ENCODE results near the gene MIPOL1. TPM values are rescaled to one million over a fixed set of nuclear protein-coding genes. Genes with fewer than 3 reads are reported as not detected.

MIPOL1 gene
- total and polyA plus RNA-seq, 2 of the 13 experiments (the other 11 are each of a cell fraction or from before 2014, with no cell fraction given), result 8.6 to 34.2 TPM

GRCh38 chr14:37594971-37595808 lies 397.5 kb downstream of the MIPOL1 start, which contains the start of the genes FOXA1 and TTC6 (continued):
- TF ChIP-seq REST (IDR thresholded peaks at IDR 0.05; ENCODE audit: borderline replicate concordance in 1 of 2, low read depth in 1 of 2, low read length in 2 of 2) (peak in 1 of 2 experiments; percentile 68; a peak in 1 of 4 replicates), ZNF205 (CRISPR knock-in tag; IDR thresholded peaks at IDR 0.05) (no peak; the same call in 1 of the 2 replicates), PHB2 (IDR thresholded peaks at IDR 0.05; ENCODE audit: partially characterized antibody) (no peak), TAF1 (CRISPR knock-in tag; IDR thresholded peaks at IDR 0.05) (peak; percentile 84), SMARCC2 (IDR thresholded peaks at IDR 0.05) (no peak)

DNA sequence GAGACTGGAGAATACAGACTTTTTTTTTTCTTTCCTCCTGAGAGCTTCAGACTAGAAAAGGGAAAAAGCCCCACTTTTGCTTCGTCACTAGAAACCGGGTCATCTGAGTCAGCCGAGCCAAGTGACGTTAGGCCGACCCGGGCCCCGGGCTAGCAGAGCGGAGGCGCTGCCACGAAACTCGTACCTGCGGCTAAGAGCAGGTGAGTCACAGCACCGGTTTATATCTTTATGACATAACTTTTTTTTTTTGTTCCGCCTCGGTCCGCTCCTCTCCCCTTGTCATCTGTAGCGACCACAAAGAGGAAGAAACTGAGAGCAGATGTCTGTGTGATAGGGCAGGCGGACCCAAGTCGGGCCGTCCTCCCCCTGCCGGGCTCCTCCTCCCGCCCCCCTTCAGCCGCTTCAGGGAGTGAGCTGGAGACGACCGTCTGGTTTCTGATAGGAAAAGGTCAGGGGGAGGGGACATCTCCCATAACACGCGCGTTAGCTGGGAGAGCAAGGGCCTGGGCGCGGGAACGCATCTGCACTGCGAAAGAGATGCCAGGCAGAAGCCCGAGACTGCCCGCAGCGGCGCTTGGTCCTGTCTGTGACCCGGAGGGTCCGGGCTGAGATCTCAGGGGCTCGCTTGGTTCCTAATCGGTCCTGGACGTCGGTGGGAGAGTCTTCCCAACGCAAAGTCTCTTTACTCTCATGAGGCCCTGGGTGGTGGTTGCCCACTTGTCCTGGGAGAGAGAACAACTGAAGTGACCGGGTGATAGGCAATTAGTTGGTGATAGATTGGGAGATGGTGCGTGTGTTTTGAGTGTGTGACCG lies 398.3 kb downstream of the MIPOL1 start:
- Histone ChIP-seq H3K9ac (ENCODE audit: insufficient read depth, low read depth, low read length) (peak overlapping the region; percentile 94), H3K27me3 (ENCODE audit: control insufficient read depth in 1 of 2, insufficient read depth in 2 of 2, low read length in 2 of 2) (no peaks in the 10 kb centered on the region; a peak in 1 of 5 replicates), H3K27ac (ENCODE audit: extremely low read length, insufficient read depth, low read length) (peak overlapping the region; percentile 96), H3K36me3 (replicated peaks in 1 of 2; ENCODE audit: control insufficient read depth in 1 of 2, insufficient read depth in 2 of 2, low read length in 2 of 2) (peaks cover 13 to 14% of the 10 kb centered on the region in 2 experiments; a peak in 4 of 5 replicates), H3K4me2 (ENCODE audit: low read depth, low read length) (peak overlapping the region; percentile 92), H3K4me3 (replicated peaks in 1 of 3; ENCODE audit: insufficient read depth in 1 of 3, low read depth in 2 of 3, low read length in 3 of 3) (peak overlapping the region; percentile 87 to 96 (median 95)), H2AFZ (ENCODE audit: low read length) (peak overlapping the region; percentile 66), H3K4me1 (ENCODE audit: insufficient read depth, low read length) (peaks cover 38% of the 10 kb centered on the region), H3K9me3 (ENCODE audit: low read length) (no peaks in the 10 kb centered on the region), H4K20me1 (ENCODE audit: insufficient read depth, low read length) (no peaks in the 10 kb centered on the region), H3K79me2 (ENCODE audit: insufficient read depth, low read length) (peaks cover 65% of the 10 kb centered on the region)
- CTCF ChIA-PET (ENCODE audit: low intra/inter-chr PET ratio, low total read pairs), result interaction anchor here (1.5 to 3.3 kb wide), 2 partner anchors 279 to 350 kb away, joined by 3 to 51 read pairs; no protein-coding TSS in a partner anchor
- intact Hi-C loops (cut with micrococcal nuclease; ENCODE audit: unreplicated experiment), result loop anchor here (1.0 to 2.0 kb wide), 6 partner anchors 49 to 269 kb away; no protein-coding TSS in a partner anchor
- peak; percentile 99 for DNase-seq (ENCODE audit: low spot score)
- FAIRE-seq, result peak; percentile 82
- in situ Hi-C loops (cut with HindIII; ENCODE audit: extremely low pct_ligation_motif_present, low pct_unique_long_range_greater_than_20kb), result no loop called here
- ATAC-seq, result peak; percentile 80
- POLR2A ChIA-PET, result interaction anchor here (0.5 to 3.3 kb wide), 35 partner anchors 9 to 1506 kb away, joined by 3 to 48 read pairs (median 8); no protein-coding TSS in a partner anchor
- WGBS (ENCODE audit: low lambda C conversion rate), result 1% methylated on average over 46 of the region's 46 CpGs
- BruUV-seq (replicated peaks), result TSS peak; percentile 74
- no peak for TF ChIP-seq NBN (conservative IDR thresholded peaks at IDR 0.05)
- peak; percentile 25; the same call in 1 of the 2 replicates for TF ChIP-seq ZNF660 (CRISPR knock-in tag; IDR thresholded peaks at IDR 0.05; ENCODE audit: borderline replicate concordance, low read depth)
- TF ChIP-seq, protein P1, sequence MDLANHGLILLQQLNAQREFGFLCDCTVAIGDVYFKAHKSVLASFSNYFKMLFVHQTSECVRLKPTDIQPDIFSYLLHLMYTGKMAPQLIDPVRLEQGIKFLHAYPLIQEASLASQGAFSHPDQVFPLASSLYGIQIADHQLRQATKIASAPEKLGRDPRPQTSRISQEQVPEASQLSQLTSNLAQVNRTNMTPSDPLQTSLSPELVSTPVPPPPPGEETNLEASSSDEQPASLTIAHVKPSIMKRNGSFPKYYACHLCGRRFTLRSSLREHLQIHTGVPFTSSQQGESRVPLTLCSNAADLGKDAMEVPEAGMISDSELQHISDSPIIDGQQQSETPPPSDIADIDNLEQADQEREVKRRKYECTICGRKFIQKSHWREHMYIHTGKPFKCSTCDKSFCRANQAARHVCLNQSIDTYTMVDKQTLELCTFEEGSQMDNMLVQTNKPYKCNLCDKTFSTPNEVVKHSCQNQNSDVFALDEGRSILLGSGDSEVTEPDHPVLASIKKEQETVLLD (CRISPR knock-in tag; IDR thresholded peaks at IDR 0.05; ENCODE audit: low read depth), result no peak
- TF ChIP-seq SOX6 (IDR thresholded peaks at IDR 0.05), result no peak
- peak; percentile 56; the same call in 1 of the 2 replicates for TF ChIP-seq SOX6 (CRISPR knock-in tag; IDR thresholded peaks at IDR 0.05)
- no peak for TF ChIP-seq JDP2 (CRISPR knock-in tag; IDR thresholded peaks at IDR 0.05; ENCODE audit: borderline replicate concordance)
- peak; percentile 37 for TF ChIP-seq SIX4 (CRISPR knock-in tag; IDR thresholded peaks at IDR 0.05)
- TF ChIP-seq AGO1 (IDR thresholded peaks at IDR 0.05; ENCODE audit: low read depth, low read length, poor library complexity, severe bottlenecking), result peak; percentile 54
- peak; percentile 86 for TF ChIP-seq ZNF883 (CRISPR knock-in tag; IDR thresholded peaks at IDR 0.05; ENCODE audit: not compliant biosample characterization)
- TF ChIP-seq ZNF567 (CRISPR knock-in tag; IDR thresholded peaks at IDR 0.05; ENCODE audit: borderline replicate concordance), result peak; percentile 56; the same call in 1 of the 2 replicates
